ENCODE measurements around the gene HOXA6.

Gene HOXA6

GRCh38 chr7:27114881-27115220 is 32.7 kb downstream of the HOXA6 start:
- peaks cover 3% of the 10 kb centered on the region for H3K27me3 ChIP-seq (ENCODE audit: insufficient read depth, poor library complexity, severe bottlenecking)
- H3K27ac ChIP-seq (replicated peaks), result no peak overlapping the region
- H3K4me3 ChIP-seq (replicated peaks; ENCODE audit: insufficient read depth, low read length), result no peak overlapping the region
- no peak for TF ChIP-seq CTCF (IDR thresholded peaks at IDR 0.05; ENCODE audit: insufficient read depth, low read length)
- no peak for TF ChIP-seq SPI1 (IDR thresholded peaks at IDR 0.05; ENCODE audit: borderline replicate concordance, low read depth)
- TF ChIP-seq POLR2AphosphoS5 (IDR thresholded peaks at IDR 0.05; ENCODE audit: low read depth), result no peak
- TF ChIP-seq GABPA (IDR thresholded peaks at IDR 0.05; ENCODE audit: low read depth), result no peak
- no peak for TF ChIP-seq REST (IDR thresholded peaks at IDR 0.05; ENCODE audit: insufficient replicate concordance, low read depth)
- no peak for DNase-seq (ENCODE audit: low read depth in 1 of 2, low spot score in 1 of 2)

DNA sequence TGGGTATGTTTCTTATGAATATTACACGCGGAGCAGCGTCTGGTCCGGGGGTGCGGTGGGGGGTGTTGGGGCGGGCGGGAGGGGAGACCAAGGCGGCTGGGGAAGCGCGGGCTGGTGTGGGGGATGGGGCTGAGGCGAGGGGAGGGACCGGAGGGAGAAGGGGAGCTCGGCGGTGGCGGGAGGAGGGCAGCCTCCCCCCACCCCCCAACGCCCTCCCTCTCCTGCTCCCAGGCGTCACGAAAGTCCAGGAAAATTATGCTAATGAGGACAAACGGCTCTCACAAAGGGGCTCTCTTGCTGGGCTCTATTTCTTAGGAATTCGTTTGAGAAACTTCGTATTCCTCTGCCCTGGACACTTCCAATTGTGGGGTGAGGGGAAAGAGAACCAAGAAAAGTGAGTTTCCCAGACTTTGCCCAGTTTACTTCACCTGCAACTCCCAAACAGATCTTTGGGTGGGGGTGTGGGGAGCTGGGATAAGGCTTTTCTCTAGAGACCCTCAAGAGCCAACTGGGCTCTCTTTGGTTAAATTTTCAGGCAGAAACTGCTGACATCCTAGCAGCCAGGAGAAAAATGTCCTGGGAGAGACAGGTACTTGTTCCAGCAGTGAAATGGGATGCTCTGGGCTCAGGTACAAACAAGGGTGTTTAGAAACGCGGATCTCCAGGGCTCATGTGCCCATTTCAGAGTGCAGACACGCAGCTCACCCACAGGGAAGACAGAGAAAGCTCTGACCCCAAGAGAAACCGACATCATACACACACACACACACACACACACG is 33.4 kb downstream of the HOXA6 start:
- DNase-seq (ENCODE audit: low read depth in 1 of 2, low spot score in 1 of 2), result no peak
- H3K4me3 ChIP-seq (replicated peaks; ENCODE audit: insufficient read depth, low read length), result no peak overlapping the region
- H3K27me3 ChIP-seq (ENCODE audit: insufficient read depth, poor library complexity, severe bottlenecking), result peaks cover 3% of the 10 kb centered on the region
- TF ChIP-seq GABPA (IDR thresholded peaks at IDR 0.05; ENCODE audit: low read depth) (no peak), SPI1 (IDR thresholded peaks at IDR 0.05; ENCODE audit: borderline replicate concordance, low read depth) (no peak), CTCF (IDR thresholded peaks at IDR 0.05; ENCODE audit: insufficient read depth, low read length) (no peak)
- H3K27ac ChIP-seq (replicated peaks), result no peak overlapping the region

DNA sequence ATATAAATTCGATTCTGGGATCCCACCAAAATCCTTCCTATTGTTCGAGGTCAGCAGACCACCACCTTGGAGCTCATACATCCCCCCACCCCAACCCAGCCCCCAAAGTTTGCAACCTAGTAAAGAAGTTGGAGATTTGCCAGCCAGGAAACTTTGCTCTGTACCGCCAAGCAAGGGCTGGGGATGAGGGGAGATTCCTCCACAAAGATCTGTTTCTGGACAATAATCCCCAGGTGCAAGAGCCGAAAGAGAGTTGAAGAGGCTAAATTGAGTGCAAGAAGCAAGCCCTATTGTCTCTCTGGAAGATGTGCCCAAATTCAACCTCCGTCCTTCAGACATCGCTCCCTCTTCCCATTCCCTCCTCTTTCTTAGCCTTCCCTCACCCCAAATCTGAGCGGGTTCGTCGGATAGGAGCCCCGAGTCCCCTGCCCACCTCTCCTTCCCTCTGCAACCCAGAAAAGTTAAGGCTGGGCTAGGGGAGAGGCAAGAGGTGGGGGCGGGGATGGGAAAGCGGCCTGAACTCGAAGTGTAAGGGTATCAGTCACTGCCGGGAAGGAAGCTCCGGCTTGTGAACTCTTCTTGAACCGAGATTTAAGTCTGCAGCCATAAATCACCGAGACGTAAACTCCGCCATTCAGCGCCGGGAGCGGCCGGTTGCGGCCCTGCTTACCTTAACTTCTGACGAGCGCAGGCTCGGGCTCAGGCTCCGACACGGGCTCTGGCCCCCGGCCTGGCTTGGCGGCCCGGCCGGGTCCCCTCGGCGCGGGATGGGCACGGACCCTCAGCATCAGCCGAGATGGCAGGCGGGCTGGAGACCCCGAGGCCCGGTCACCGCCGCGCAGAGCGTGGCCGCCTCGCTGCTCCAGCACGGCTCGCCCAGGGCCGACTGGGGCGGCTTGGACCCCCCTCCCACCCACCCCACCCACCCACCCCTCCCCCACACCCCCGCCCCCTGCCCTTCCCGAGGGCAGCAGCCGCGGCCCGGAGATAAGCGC is 34.3 kb downstream of the HOXA6 start:
- DNase-seq (ENCODE audit: low read depth in 1 of 2, low spot score in 1 of 2), result no peak
- H3K27me3 ChIP-seq (ENCODE audit: insufficient read depth, poor library complexity, severe bottlenecking), result peaks cover 3% of the 10 kb centered on the region
- no peak overlapping the region for H3K27ac ChIP-seq (replicated peaks)
- H3K4me3 ChIP-seq (replicated peaks; ENCODE audit: insufficient read depth, low read length), result no peak overlapping the region
- no peak for TF ChIP-seq REST (IDR thresholded peaks at IDR 0.05; ENCODE audit: insufficient replicate concordance, low read depth)
- no peak for TF ChIP-seq POLR2AphosphoS5 (IDR thresholded peaks at IDR 0.05; ENCODE audit: low read depth)
- TF ChIP-seq CTCF (IDR thresholded peaks at IDR 0.05; ENCODE audit: insufficient read depth, low read length), result no peak
- no peak for TF ChIP-seq SPI1 (IDR thresholded peaks at IDR 0.05; ENCODE audit: borderline replicate concordance, low read depth)
- TF ChIP-seq GABPA (IDR thresholded peaks at IDR 0.05; ENCODE audit: low read depth), result no peak
